ENCODE measurements around the gene HNRNPC.

DNA sequence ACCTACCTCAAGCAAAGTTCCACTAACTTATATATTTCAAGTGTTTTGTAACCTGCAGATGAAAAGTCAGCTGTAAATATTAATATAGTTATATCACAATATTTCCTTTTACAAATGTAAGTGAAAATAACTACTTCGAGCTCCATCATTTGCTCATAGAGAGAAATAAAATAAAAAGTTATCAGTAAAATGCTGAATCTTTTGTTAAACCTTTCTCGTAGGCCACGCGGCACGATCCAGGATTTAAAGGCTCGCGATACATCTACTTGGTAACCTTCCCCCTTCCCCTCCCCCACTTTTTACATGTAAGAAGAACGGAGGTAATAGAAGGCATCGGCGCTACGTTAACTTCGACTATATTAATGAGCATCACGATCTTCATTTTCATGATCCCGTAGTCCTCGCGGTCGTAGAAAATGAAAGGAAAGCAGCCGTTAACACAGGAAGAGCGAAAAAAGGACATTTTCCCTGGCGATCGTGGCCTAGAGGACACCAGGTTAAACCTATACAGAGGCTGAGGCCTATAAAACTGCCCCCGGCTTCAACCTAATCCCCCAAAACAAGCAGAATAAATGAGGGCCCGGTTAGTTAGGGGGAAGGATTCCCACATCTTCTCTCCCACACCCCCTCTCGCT lies 508 bp downstream of the HNRNPC start:
- TF ChIP-seq, protein P1, sequence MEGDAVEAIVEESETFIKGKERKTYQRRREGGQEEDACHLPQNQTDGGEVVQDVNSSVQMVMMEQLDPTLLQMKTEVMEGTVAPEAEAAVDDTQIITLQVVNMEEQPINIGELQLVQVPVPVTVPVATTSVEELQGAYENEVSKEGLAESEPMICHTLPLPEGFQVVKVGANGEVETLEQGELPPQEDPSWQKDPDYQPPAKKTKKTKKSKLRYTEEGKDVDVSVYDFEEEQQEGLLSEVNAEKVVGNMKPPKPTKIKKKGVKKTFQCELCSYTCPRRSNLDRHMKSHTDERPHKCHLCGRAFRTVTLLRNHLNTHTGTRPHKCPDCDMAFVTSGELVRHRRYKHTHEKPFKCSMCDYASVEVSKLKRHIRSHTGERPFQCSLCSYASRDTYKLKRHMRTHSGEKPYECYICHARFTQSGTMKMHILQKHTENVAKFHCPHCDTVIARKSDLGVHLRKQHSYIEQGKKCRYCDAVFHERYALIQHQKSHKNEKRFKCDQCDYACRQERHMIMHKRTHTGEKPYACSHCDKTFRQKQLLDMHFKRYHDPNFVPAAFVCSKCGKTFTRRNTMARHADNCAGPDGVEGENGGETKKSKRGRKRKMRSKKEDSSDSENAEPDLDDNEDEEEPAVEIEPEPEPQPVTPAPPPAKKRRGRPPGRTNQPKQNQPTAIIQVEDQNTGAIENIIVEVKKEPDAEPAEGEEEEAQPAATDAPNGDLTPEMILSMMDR (IDR thresholded peaks at IDR 0.05) = no peak
- TF ChIP-seq POLR2A (IDR thresholded peaks at IDR 0.05) = no peak
